ENCODE measurements around the gene IGFBP5. TPM values are rescaled to one million over a fixed set of nuclear protein-coding genes. Genes with fewer than 3 reads are reported as not detected.
A peak's percentile ranks its signal among the peaks of the same experiment; 100 is the strongest.

Gene IGFBP5
- total and polyA plus RNA-seq, 4 donors: 2.3 to 43.4 (median 14.4) TPM

GRCh38 chr2:216690853-216691741 is 4.3 kb downstream of the IGFBP5 start:
- Histone ChIP-seq H3K9me3 (ENCODE audit: control insufficient read depth in 4 of 4, low read length in 3 of 4) (no peaks in the 10 kb centered on the region), H3K4me3 (ENCODE audit: low read depth in 1 of 3, low read length in 3 of 3) (peak overlapping the region in 1 of 3 donors; percentile 9), H3K4me1 (ENCODE audit: control insufficient read depth in 4 of 4, insufficient read depth in 4 of 4, low read length in 3 of 4) (peaks cover 12 to 29% (median 19%) of the 10 kb centered on the region in 4 donors), H3K9ac (ENCODE audit: low read depth in 1 of 2, low read length in 2 of 2) (no peak overlapping the region), H3K27ac (ENCODE audit: low read depth in 1 of 2, low read length in 2 of 2) (peak overlapping the region in 1 of 2 donors; percentile 2), H3K27me3 (ENCODE audit: control insufficient read depth in 4 of 4, insufficient read depth in 4 of 4, low read length in 3 of 4) (peaks cover 0 to 13% (median 7%) of the 10 kb centered on the region in 4 donors), H3K36me3 (ENCODE audit: control insufficient read depth in 4 of 4, insufficient read depth in 3 of 4, low read depth in 1 of 4, low read length in 3 of 4) (no peaks in the 10 kb centered on the region)
- no peak for DNase-seq (ENCODE audit: low spot score)
- TF ChIP-seq YY1 (IDR thresholded peaks at IDR 0.05) (no peak), FOXA1 (IDR thresholded peaks at IDR 0.05) (no peak), ATF3 (IDR thresholded peaks at IDR 0.05) (no peak), CTCF (IDR thresholded peaks at IDR 0.05; ENCODE audit: low read depth, low read length, missing input control) (no peak), HNF4A (conservative IDR thresholded peaks at IDR 0.05) (no peak), EGR1 (IDR thresholded peaks at IDR 0.05; ENCODE audit: low read depth in 2 of 2) (no peak), TAF1 (conservative IDR thresholded peaks at IDR 0.05) (no peak), GABPA (IDR thresholded peaks at IDR 0.05 in 1 of 2, conservative IDR thresholded peaks at IDR 0.05 in 1 of 2) (no peak), MAX (IDR thresholded peaks at IDR 0.05) (no peak), REST (IDR thresholded peaks at IDR 0.05) (no peak), HNF4G (IDR thresholded peaks at IDR 0.05) (no peak), RXRA (IDR thresholded peaks at IDR 0.05) (no peak), FOXA2 (IDR thresholded peaks at IDR 0.05) (no peak), ZBTB33 (IDR thresholded peaks at IDR 0.05) (no peak)
- 15% methylated on average over 23 of the region's 23 CpGs for WGBS
